GM12878 (cell line): ENCODE measurements around the gene DRD2. TPM values are rescaled to one million over a fixed set of nuclear protein-coding genes. Genes with fewer than 3 reads are reported as not detected.
"Not testable (repeated sequence)": the region's sequence is repeated elsewhere in the genome, so short reads cannot be mapped to it uniquely, and the experiment has no call there.

Experiments
- ATAC-seq: fragments of 200-7000 bp; cut with Tn5 transposase; 3 replicates; pipeline ENCODE4 v1.9.1; 2020; ENCODE audit warnings: mild to moderate bottlenecking, moderate library complexity
- BruUV-seq: library from RNA; stranded (reverse); fragments of 400-500 nt; replicated peaks from 2 replicates; lab custom pipeline; 2021; lab: Mats Ljungman, UMichigan
- CTCF ChIA-PET: fragments of 300-600 bp; sonication (Branson Sonifier 250); formaldehyde crosslinking; extraction: SDS; loops from one replicate; lab custom pipeline; 2021; ENCODE audit warnings: inconsistent platforms; lab: Yijun Ruan, JAX
- POLR2A ChIA-PET: fragments of 350-600 bp; formaldehyde crosslinking; extraction: SDS; loops from one replicate; lab custom pipeline; 2021; ENCODE audit warnings: inconsistent platforms; lab: Charles Lee
- RAD21 ChIA-PET: fragments of 300-600 bp; sonication (Branson Sonifier 250); formaldehyde crosslinking; loops from one replicate; lab custom pipeline; 2023; ENCODE audit warnings: antibody characterized with exemption; ENCODE audit not compliant: unreplicated experiment; lab: Charles Lee
- SMC1A ChIA-PET: fragments of 300-600 bp; sonication (Branson Sonifier 250); formaldehyde crosslinking; loops from one replicate; lab custom pipeline; 2023; ENCODE audit not compliant: unreplicated experiment, uncharacterized antibody; lab: Charles Lee
- DNase-seq: peaks from one replicate; pipeline ENCODE4 v3.0.0-alpha.2; 2011; ENCODE audit warnings: low read depth, low spot score
- FAIRE-seq: peaks from 3 replicates; lab custom pipeline; 2011; peaks lifted over from hg19 to GRCh38; lab: Jason Lieb, UNC
- H2AFZ ChIP-seq: 2 replicates; pipeline ENCODE4 v1.6.0; 2011; ENCODE audit warnings: low read depth, low read length, control low read depth; ENCODE audit not compliant: control insufficient read depth
- H3K27ac ChIP-seq: 2 replicates; pipeline ENCODE4 v1.5.1; 2011; ENCODE audit warnings: control low read depth; ENCODE audit not compliant: control insufficient read depth, insufficient read depth
- H3K27me3 ChIP-seq, 2 experiments: replicated peaks in 1 of 2; 2 replicates each; pipeline versions ENCODE4 v1.6.0 to v1.6.1; 2011; ENCODE audit warnings: low read length in 1 of 2; ENCODE audit not compliant: control insufficient read depth in 2 of 2, insufficient read depth in 2 of 2
- H3K36me3 ChIP-seq, 2 experiments: 2 replicates each; pipeline ENCODE4 v1.5.1; 2011; ENCODE audit warnings: low read length in 1 of 2; ENCODE audit not compliant: control insufficient read depth in 2 of 2, insufficient read depth in 2 of 2
- H3K4me1 ChIP-seq: 2 replicates; pipeline ENCODE4 v1.6.1; 2011; ENCODE audit warnings: mild to moderate bottlenecking, low read length, moderate library complexity, mixed read lengths; ENCODE audit not compliant: control insufficient read depth, insufficient read depth
- H3K4me2 ChIP-seq: 2 replicates; pipeline ENCODE4 v1.6.0; 2011; ENCODE audit warnings: control low read depth; ENCODE audit not compliant: control insufficient read depth, insufficient read depth
- H3K4me3 ChIP-seq: fragments of 200-600 bp; sonication (generic); 2 replicates; pipeline ENCODE4 v1.5.1; 2016
- H3K79me2 ChIP-seq: 2 replicates; pipeline ENCODE4 v1.6.0; 2011; ENCODE audit warnings: low read length; ENCODE audit not compliant: control insufficient read depth, insufficient read depth
- H3K9ac ChIP-seq: 2 replicates; pipeline ENCODE4 v1.8.0; 2011; ENCODE audit warnings: low read length, control low read depth, mixed read lengths; ENCODE audit not compliant: control insufficient read depth, insufficient read depth
- H3K9me3 ChIP-seq: replicated peaks from 3 replicates; pipeline ENCODE4 v1.5.1; 2011; ENCODE audit warnings: mild to moderate bottlenecking, low read length; ENCODE audit not compliant: control insufficient read depth, insufficient read depth
- H4K20me1 ChIP-seq: 2 replicates; pipeline ENCODE4 v1.6.0; 2011; ENCODE audit not compliant: control insufficient read depth, insufficient read depth
- CBX3 ChIP-seq: fragments of 200-600 bp; sonication (generic); IDR thresholded peaks from 2 replicates; pipeline ENCODE4 v1.6.1; 2016; ENCODE audit warnings: low read depth, borderline replicate concordance
- CREM ChIP-seq: IDR thresholded peaks from 2 replicates; pipeline ENCODE4 v1.6.1; 2014; ENCODE audit warnings: antibody characterized with exemption, low read depth
- IRF5 ChIP-seq: fragments of 450-650 bp; IDR thresholded peaks from 2 replicates; pipeline ENCODE4 v1.6.1; 2017; ENCODE audit warnings: borderline replicate concordance
- PAX5 ChIP-seq: IDR thresholded peaks from 2 replicates; pipeline ENCODE4 v1.6.1; 2011; ENCODE audit warnings: low read depth, low read length, borderline replicate concordance
- WGBS: methylation state at CpG from one replicate; pipeline ENCODE4 v1.1.6; 2016; ENCODE audit warnings: low lambda C conversion rate; ENCODE audit not compliant: insufficient replicate concordance, insufficient coverage; ENCODE audit errors: missing lambda C conversion rate; 5-methylcytosine and 5-hydroxymethylcytosine counted together
- in situ Hi-C: fragments of 300-500 bp; cut with MboI; formaldehyde crosslinking; loops from 9 replicates; pipeline ENCODE4 v1.14.3; 2018; ENCODE audit warnings: mixed read lengths
- intact Hi-C: fragments of 100-400 bp; cut with micrococcal nuclease; formaldehyde crosslinking; loops from one replicate; pipeline ENCODE4 v1.14.2; 2022; ENCODE audit not compliant: unreplicated experiment
- polyA plus RNA-seq, 11 experiments: library from polyadenylated mRNA; depleted of rRNA in 4 of 11; unstranded in 6 of 11; stranded (reverse) in 5 of 11; fragments of >200 nt; fragmentation: Nextera tagmentation in 4 of 11; fragmentation: Illumina TruSeq in 1 of 11; extraction: Ambion mirVana in 4 of 11; extraction: Trizol in 1 of 11; gene quantifications; 1 replicate in 1 of 11; 2 replicates in 10 of 11; pipeline versions ENCODE4 v1.2.1 to v1.2.3, GENCODE V29; 2011 to 2016; ENCODE audit warnings: inconsistent platforms in 2 of 11, missing spikeins in 2 of 11, low read depth in 1 of 11
- total RNA-seq, 4 experiments: library from RNA; depleted of rRNA in 3 of 4; stranded (reverse); fragments of >200 nt in 3 of 4; fragmentation: Illumina TruSeq in 1 of 4; extraction: Trizol in 1 of 4; gene quantifications; 2 replicates each; pipeline versions ENCODE4 v1.2.1 to v1.2.3, GENCODE V29; 2013 to 2021

Gene DRD2
- total and polyA plus RNA-seq, 10 of the 15 experiments (the other 5 are each of a cell fraction or from before 2014, with no cell fraction given) = not detected

DNA sequence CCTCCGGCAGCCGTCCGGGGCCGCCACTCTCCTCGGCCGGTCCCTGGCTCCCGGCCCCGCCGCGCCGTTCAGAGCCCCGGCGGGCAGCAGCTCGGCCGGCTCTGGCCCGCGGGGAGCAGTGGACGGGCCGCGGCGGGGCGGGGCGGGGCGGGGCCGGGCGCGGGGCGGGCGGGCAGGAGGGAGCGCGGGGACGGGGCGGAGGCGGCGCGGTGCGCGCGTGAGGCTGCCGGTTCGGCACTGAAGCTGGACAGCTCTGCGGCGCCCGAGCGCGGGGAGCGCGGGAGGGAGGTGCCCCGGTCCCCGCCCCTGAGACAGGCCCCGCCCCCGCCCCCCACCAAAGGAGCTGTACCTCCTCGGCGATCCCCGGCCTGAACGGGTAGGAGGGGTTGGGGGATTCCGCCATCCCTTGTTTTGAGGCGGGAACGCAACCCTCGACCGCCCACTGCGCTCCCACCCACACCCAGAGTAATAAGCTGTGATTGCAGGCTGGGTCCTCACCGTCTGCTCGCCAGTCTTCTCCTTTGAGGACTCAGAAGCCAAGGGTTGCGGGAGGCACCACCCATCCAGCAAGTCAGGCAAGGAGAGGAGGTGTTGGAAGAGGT lies at the start of gene DRD2 (continued):
- TF ChIP-seq IRF5 (no peak), CBX3 (no peak), CREM (no peak), PAX5 (no peak)

DNA sequence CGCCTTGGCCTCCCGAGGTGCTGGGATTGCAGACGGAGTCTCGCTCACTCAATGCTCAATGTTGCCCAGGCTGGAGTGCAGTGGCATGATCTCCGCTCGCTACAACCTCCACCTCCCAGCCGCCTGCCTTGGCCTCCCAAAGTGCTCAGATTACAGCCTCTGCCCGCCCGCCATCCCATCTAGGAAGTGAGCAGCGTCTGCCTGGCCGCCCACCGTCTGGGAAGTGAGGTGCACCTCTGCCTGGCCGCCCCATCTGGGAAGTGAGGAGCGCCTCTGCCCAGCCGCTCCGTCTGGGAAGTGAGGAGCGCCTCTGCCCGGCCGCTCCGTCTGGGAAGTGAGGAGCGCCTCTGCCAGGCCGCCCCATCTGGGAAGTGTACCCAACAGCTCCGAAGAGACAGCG lies 48.7 kb upstream of the DRD2 start:
- H4K20me1 ChIP-seq, H3K4me1 ChIP-seq, DNase-seq, POLR2A ChIA-PET, FAIRE-seq, SMC1A ChIA-PET, H3K4me3 ChIP-seq, in situ Hi-C loops, H3K9me3 ChIP-seq, intact Hi-C loops, CTCF ChIA-PET, H2AFZ ChIP-seq, H3K4me2 ChIP-seq, H3K79me2 ChIP-seq, H3K27ac ChIP-seq, H3K9ac ChIP-seq, H3K27me3 ChIP-seq, ATAC-seq, BruUV-seq, H3K36me3 ChIP-seq, RAD21 ChIA-PET: not testable (repeated sequence)
- 68% methylated on average over 18 of the region's 24 CpGs for WGBS
